Activated CD4-positive, alpha-beta T cell treated with anti-CD3 and anti-CD28 coated beads for 36 hours (primary cell): ENCODE measurements around the gene KRTAP12-3. TPM values are rescaled to one million over a fixed set of nuclear protein-coding genes. Genes with fewer than 3 reads are reported as not detected.

Source experiments
- ATAC-seq: fragments of 200-7000 bp; cut with Tn5 transposase; one replicate; pipeline ENCODE4 v1.10.0; 2021; ENCODE audit warnings: mild to moderate bottlenecking, moderate library complexity
- CTCF ChIA-PET: fragments of 350-600 bp; sonication (Branson Sonifier 250); formaldehyde crosslinking; loops from one replicate; lab custom pipeline; 2021; ENCODE audit warnings: antibody characterized with exemption; lab: Charles Lee
- POLR2A ChIA-PET: fragments of 350-600 bp; sonication (Branson Sonifier 250); formaldehyde crosslinking; loops from one replicate; lab custom pipeline; 2021; ENCODE audit warnings: antibody characterized with exemption, inconsistent platforms; lab: Charles Lee
- DNase-seq: peaks from one replicate; pipeline ENCODE4 v3.0.0-alpha.2; 2020
- H3K27ac Mint-ChIP-seq: one replicate; pipeline ENCODE4 v1.8.0; 2021; ENCODE audit warnings: mixed read lengths
- H3K27me3 Mint-ChIP-seq: one replicate; pipeline ENCODE4 v1.8.0; 2021; ENCODE audit warnings: mixed read lengths
- H3K36me3 Mint-ChIP-seq: one replicate; pipeline ENCODE4 v1.8.0; 2021; ENCODE audit warnings: low read depth, mixed read lengths
- H3K4me1 Mint-ChIP-seq: one replicate; pipeline ENCODE4 v1.8.0; 2021; ENCODE audit warnings: mixed read lengths
- H3K4me3 Mint-ChIP-seq: one replicate; pipeline ENCODE4 v1.8.0; 2021; ENCODE audit warnings: mild to moderate bottlenecking, moderate library complexity, mixed read lengths
- H3K9me3 Mint-ChIP-seq: one replicate; pipeline ENCODE4 v1.8.0; 2021; ENCODE audit warnings: low read depth, mixed read lengths
- intact Hi-C, 2 experiments: fragments of 100-400 bp; cut with DNase I in 1 of 2; cut with micrococcal nuclease in 1 of 2; formaldehyde crosslinking; loops; one replicate each; pipeline versions ENCODE4 v1.14.2 to v1.15.1; 2022 to 2024; cut with DNase I, micrococcal nuclease
- total RNA-seq, 2 experiments: library from RNA; stranded (reverse); gene quantifications; one replicate each; pipeline ENCODE4 v1.2.3, GENCODE V29; 2021

The KRTAP12-3 gene
- total RNA-seq, 2 experiments from 2014 or later: not detected

DNA sequence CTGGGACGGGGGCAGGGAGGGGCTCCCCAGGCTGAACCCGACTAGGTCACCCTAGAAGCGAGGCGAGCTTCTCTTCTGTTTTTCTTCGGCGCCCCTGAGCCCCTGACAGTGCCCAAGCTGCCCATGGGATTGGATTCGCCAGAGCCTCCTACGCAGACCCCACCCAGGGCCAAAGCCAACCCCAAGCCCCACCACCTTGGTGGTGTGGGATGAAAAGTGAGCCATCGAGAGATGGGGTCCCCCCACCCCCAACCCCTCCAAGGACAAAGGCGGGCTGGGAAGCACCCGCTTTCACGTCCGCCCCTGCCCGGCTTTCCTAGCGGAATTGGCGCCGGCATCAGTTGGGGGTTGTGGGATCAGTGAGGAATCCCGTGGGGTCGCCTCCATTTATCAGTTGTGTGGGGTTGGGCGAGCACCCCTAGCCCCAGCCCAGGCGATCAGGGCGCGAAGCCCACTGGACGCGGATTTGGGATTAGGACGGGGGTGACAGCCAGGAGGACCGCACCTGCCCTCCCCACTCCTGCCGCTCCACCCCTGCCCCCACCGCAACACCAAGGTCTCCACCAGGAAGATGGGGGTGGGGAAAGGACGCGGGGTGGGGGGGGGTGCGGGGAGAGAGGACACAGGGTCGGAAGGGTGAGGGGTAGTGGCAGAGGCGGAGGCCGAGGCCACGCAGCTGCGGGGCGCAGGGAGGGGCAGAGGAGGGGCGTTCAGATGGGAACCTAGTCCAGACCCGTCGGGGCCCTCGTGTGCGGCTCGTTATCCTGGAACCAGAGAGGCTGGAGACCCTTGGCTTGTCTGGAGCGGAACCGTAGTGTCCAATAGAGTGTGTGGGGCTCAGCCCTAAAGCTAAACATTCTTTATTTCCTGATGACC is 49.2 kb downstream of the KRTAP12-3 start:
- Mint-ChIP-seq H3K27ac (no peak overlapping the region), H3K36me3 (peaks cover 11% of the 10 kb centered on the region), H3K4me1 (peaks cover 22% of the 10 kb centered on the region), H3K4me3 (no peak overlapping the region), H3K27me3 (peaks cover 71% of the 10 kb centered on the region), H3K9me3 (peaks cover 8% of the 10 kb centered on the region)
- ChIA-PET CTCF (no interaction called here), POLR2A (no interaction called here)
- no peak for DNase-seq
- ATAC-seq: no peak
- intact Hi-C loops: no loop called here

Other genes with a start within 250 kb of the KRTAP12-3 start
- 1 to 10 TPM; 2.7 to 2.9 TPM for gene LRRC3, start 202.4 kb upstream of the KRTAP12-3 start, total RNA-seq
- gene KRTAP10-1, start 117.7 kb upstream of the KRTAP12-3 start, total RNA-seq: not detected
- not detected for gene KRTAP10-2, start 106.4 kb upstream of the KRTAP12-3 start, total RNA-seq
- not detected for gene KRTAP10-3, start 99.1 kb upstream of the KRTAP12-3 start, total RNA-seq
- not detected for gene KRTAP10-4, start 84.2 kb upstream of the KRTAP12-3 start, total RNA-seq
- not detected for gene KRTAP10-5, start 77.3 kb upstream of the KRTAP12-3 start, total RNA-seq
- not detected for gene KRTAP10-6, start 65.4 kb upstream of the KRTAP12-3 start, total RNA-seq
- gene KRTAP10-7, start 57.3 kb upstream of the KRTAP12-3 start, total RNA-seq: not detected
- gene KRTAP10-8, start 45.9 kb upstream of the KRTAP12-3 start, total RNA-seq: not detected
- not detected for gene KRTAP10-9, start 30.8 kb upstream of the KRTAP12-3 start, total RNA-seq
- not detected for gene KRTAP10-10, start 20.6 kb upstream of the KRTAP12-3 start, total RNA-seq
- not detected for gene KRTAP10-11, start 11.5 kb upstream of the KRTAP12-3 start, total RNA-seq
- not detected for gene KRTAP12-4, start 3.3 kb upstream of the KRTAP12-3 start, total RNA-seq
- not detected for gene KRTAP12-2, start 9.0 kb downstream of the KRTAP12-3 start, total RNA-seq
- gene KRTAP12-1, start 24.2 kb downstream of the KRTAP12-3 start, total RNA-seq: not detected
- not detected for gene KRTAP10-12, start 39.2 kb downstream of the KRTAP12-3 start, total RNA-seq
- gene TSPEAR, start 53.6 kb downstream of the KRTAP12-3 start, total RNA-seq: not detected
- 100 to 1,000 TPM; 103 to 121 TPM for gene UBE2G2, start 143.9 kb downstream of the KRTAP12-3 start, total RNA-seq
- 10 to 100 TPM; 83.4 to 84.9 TPM for gene SUMO3, start 160.1 kb downstream of the KRTAP12-3 start, total RNA-seq
- gene PTTG1IP, start 215.8 kb downstream of the KRTAP12-3 start, total RNA-seq: 10 to 100 TPM; 34.8 to 44.3 TPM